Ecto neural progenitor cell (in vitro differentiated cells): ENCODE measurements around the gene PTGER2.

ENCODE experiments used
- DNase-seq: peaks from one replicate; pipeline ENCODE4 v3.0.0-alpha.2; 2018; ENCODE audit warnings: low spot score

The PTGER2 gene

DNA sequence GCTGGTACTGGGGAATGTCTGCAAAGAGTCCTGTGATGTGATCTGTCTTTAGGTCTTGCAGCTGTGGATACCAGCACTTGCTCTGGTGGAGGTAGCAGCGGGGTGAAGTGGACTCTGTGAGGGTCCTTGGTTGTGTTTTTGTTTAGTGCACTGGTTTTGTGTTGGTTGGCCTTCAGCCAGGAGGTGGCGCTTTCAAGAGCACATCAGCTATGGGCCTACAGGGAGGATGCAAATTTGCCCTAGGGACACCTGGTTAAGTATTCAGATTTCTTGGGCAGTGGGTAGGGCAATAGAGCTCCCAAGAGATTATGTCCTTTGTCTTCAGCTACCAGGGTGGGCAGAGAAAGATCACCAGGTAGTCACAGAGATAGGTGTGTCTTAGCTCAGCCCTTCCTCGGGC is 63.8 kb downstream of the PTGER2 start:
- no peak for DNase-seq
